SIG-M5 treated with dmso at 0.1 percent for 504 hours (cell line): ENCODE results near the gene CCSER2.
A peak's percentile ranks its signal among the peaks of the same experiment; 100 is the strongest.
"Not testable (repeated sequence)": the region's sequence is repeated elsewhere in the genome, so short reads cannot be mapped to it uniquely, and the experiment has no call there.

Experiments
- DNase-seq: peaks from one replicate; lab custom pipeline; 2025; ENCODE audit not compliant: unreplicated experiment; lab: John Stamatoyannopoulos, UW

The CCSER2 gene

GRCh38 chr10:84328418-84329195, at the start of gene CCSER2:
TSS of gene CCSER2 (plus strand) at chr10:84328589. CDS start at chr10:84371053, 42,464 bp downstream.
- peak; percentile 67 for DNase-seq

- DNase-seq: not testable (repeated sequence)
Measured at GRCh38 chr10:84279876-84280475, 48.4 kb upstream of the CCSER2 start.

GRCh38 chr10:84286695-84287094, 41.7 kb upstream of the CCSER2 start:
- DNase-seq: no peak

GRCh38 chr10:84288151-84288550, 40.2 kb upstream of the CCSER2 start:
- DNase-seq: no peak

- DNase-seq: no peak
Measured at GRCh38 chr10:84289521-84290200, 38.7 kb upstream of the CCSER2 start.

- DNase-seq: no peak
Measured at GRCh38 chr10:84290235-84290634, 38.2 kb upstream of the CCSER2 start.

- DNase-seq: peak; percentile 45
Measured at GRCh38 chr10:84291384-84291783, 37.0 kb upstream of the CCSER2 start.

- no peak for DNase-seq
Measured at GRCh38 chr10:84292502-84292901, 35.9 kb upstream of the CCSER2 start.

GRCh38 chr10:84293171-84293570, 35.2 kb upstream of the CCSER2 start:
- no peak for DNase-seq

GRCh38 chr10:84293574-84294016, 34.8 kb upstream of the CCSER2 start:
- DNase-seq: no peak

GRCh38 chr10:84294766-84295447, 33.5 kb upstream of the CCSER2 start:
- no peak for DNase-seq

- DNase-seq: no peak
Measured at GRCh38 chr10:84296091-84296981, 32.1 kb upstream of the CCSER2 start.

GRCh38 chr10:84298057-84298456, 30.3 kb upstream of the CCSER2 start:
- DNase-seq: no peak

GRCh38 chr10:84302223-84302622, 26.2 kb upstream of the CCSER2 start:
- no peak for DNase-seq

GRCh38 chr10:84306751-84307384, 21.5 kb upstream of the CCSER2 start:
- no peak for DNase-seq

- DNase-seq: no peak
Measured at GRCh38 chr10:84308021-84308420, 20.4 kb upstream of the CCSER2 start.

GRCh38 chr10:84308481-84309304, 19.7 kb upstream of the CCSER2 start:
- DNase-seq: peak; percentile 67

GRCh38 chr10:84310470-84310869, 17.9 kb upstream of the CCSER2 start:
- DNase-seq: no peak

- DNase-seq: no peak
Measured at GRCh38 chr10:84311576-84311975, 16.8 kb upstream of the CCSER2 start.
